ENCODE results near the gene RAPGEF2. TPM values are rescaled to one million over a fixed set of nuclear protein-coding genes. Genes with fewer than 3 reads are reported as not detected.

Gene RAPGEF2
- total RNA-seq, 1 experiment from 2014 or later: 37.1 TPM

- no peak overlapping the region for H3K18ac ChIP-seq (ENCODE audit: insufficient read length, low read depth, low read length)
- no peak overlapping the region for H4K5ac ChIP-seq (ENCODE audit: insufficient read length, low read depth, low read length)
- H3T11ph ChIP-seq (ENCODE audit: low read length): no peak overlapping the region
- no peak overlapping the region for H3K4me2 ChIP-seq (ENCODE audit: insufficient read depth, insufficient read length, low read length)
- no peak for TF ChIP-seq CTCF (conservative IDR thresholded peaks at IDR 0.05)
- no peaks in the 10 kb centered on the region for H3K23me2 ChIP-seq (ENCODE audit: insufficient read length, low read depth, low read length, poor library complexity, severe bottlenecking)
- peaks cover 4% of the 10 kb centered on the region for H3K79me1 ChIP-seq (ENCODE audit: insufficient read depth, low read depth, low read length, poor library complexity, severe bottlenecking)
- no peak overlapping the region for H3K14ac ChIP-seq (ENCODE audit: insufficient read depth, low read length)
- Mint-ChIP-seq H3K4me1 (peaks cover 26 to 27% of the 10 kb centered on the region in 2 experiments), H3K27ac (no peak overlapping the region; a peak in 1 of 7 replicates), H3K36me3 (ENCODE audit: insufficient read depth in 1 of 3, low read depth in 3 of 3) (0 out of 7 replicates have a peak, but pooled peaks cover 0 to 2% (median 0%) of the 10 kb centered on the region in 3 experiments), H3K4me3 (0 out of 5 replicates have a peak overlapping the region, but pooled peaks of 1 of the 2 experiments have one; percentile 15), H3K9me3 (no peaks in the 10 kb centered on the region), H3K27me3 (ENCODE audit: low read depth) (no peaks in the 10 kb centered on the region)
- peaks cover 4% of the 10 kb centered on the region; the same call in 1 of the 2 replicates for H3K4me1 ChIP-seq (ENCODE audit: insufficient read depth, low read length)
- H2AK5ac ChIP-seq (ENCODE audit: insufficient read length, low read length): no peak overlapping the region
- H4K91ac ChIP-seq (ENCODE audit: insufficient read length, low read depth, low read length): no peak overlapping the region
- H2BK5ac ChIP-seq (ENCODE audit: insufficient read length, low read length): no peak overlapping the region
- H3K9me3 ChIP-seq (ENCODE audit: control insufficient read depth, low read depth, low read length): no peaks in the 10 kb centered on the region
- no peaks in the 10 kb centered on the region for H4K20me1 ChIP-seq (ENCODE audit: control insufficient read depth, insufficient read depth, insufficient read length)
- H2BK120ac ChIP-seq (ENCODE audit: low read depth, low read length, poor library complexity, severe bottlenecking): no peak overlapping the region
- peaks cover 2% of the 10 kb centered on the region; the same call in 1 of the 2 replicates for H3K79me2 ChIP-seq (ENCODE audit: insufficient read depth, low read length)
- no peaks in the 10 kb centered on the region for H3K27me3 ChIP-seq (ENCODE audit: insufficient read depth, low read length)
- no peak overlapping the region for H3K27ac ChIP-seq (ENCODE audit: insufficient read length, low read depth, low read length)
- no peak overlapping the region for H3K9ac ChIP-seq (ENCODE audit: extremely low read depth, insufficient read length, low read length)
- no peak for DNase-seq
- H3K56ac ChIP-seq (ENCODE audit: insufficient read length, low read depth, low read length): no peak overlapping the region
- H3K23ac ChIP-seq (ENCODE audit: insufficient read length, low read depth, low read length): no peak overlapping the region
- no peak overlapping the region for H4K8ac ChIP-seq (replicated peaks; ENCODE audit: insufficient read length, low read depth, low read length)
- H2BK12ac ChIP-seq (ENCODE audit: insufficient read length, low read depth, low read length): no peak overlapping the region
- no peak overlapping the region for H2BK20ac ChIP-seq (ENCODE audit: low read depth, low read length, poor library complexity, severe bottlenecking)
- H2BK15ac ChIP-seq (ENCODE audit: low read depth, low read length): no peak overlapping the region
- no peak overlapping the region for H2AFZ ChIP-seq (ENCODE audit: low read length)
- no peak overlapping the region for H3K4ac ChIP-seq (ENCODE audit: low read depth, low read length)
These were observed 34.3 kb downstream of the RAPGEF2 start for GRCh38 chr4:159137176-159137575.
